IPS-11a (cell line): ENCODE results near the gene MTARC1.

Experiments
- H3K4me3 ChIP-seq: one replicate; pipeline ENCODE4 v1.5.1; 2013; ENCODE audit warnings: low read depth, low read length, control low read depth

The MTARC1 gene

GRCh38 chr1:220786337-220787068, at the start of gene MTARC1:
Gene MTARC1, plus strand, starts transcription at chr1:220786913. Its CDS starts 32 bp downstream, at chr1:220786945.
- H3K4me3 ChIP-seq: peak within 1 kb of the TSS; percentile 60

DNA sequence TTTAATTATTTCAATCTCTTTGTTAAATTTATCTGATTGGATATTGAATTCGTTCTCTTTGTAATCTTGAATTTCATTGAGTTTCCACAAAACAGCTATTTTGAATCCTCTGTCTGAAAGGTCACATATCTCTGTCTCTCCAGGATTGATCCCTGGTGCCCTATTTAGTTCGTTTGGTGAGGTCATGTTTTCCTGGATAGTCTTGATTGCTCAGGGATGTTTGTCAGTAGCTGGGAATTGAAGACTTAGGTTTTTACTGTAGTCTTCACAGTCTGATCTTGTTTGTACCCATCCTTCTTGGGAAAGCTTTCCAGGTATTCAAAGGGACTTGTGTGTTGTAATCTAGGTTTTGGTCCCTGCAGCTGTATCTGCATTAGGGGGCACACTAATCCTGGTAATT, 45.4 kb upstream of the MTARC1 start:
- H3K4me3 ChIP-seq: no peak overlapping the region

- no peak overlapping the region for H3K4me3 ChIP-seq
Observed at GRCh38 chr1:220741825-220742224, 44.9 kb upstream of the MTARC1 start.

DNA sequence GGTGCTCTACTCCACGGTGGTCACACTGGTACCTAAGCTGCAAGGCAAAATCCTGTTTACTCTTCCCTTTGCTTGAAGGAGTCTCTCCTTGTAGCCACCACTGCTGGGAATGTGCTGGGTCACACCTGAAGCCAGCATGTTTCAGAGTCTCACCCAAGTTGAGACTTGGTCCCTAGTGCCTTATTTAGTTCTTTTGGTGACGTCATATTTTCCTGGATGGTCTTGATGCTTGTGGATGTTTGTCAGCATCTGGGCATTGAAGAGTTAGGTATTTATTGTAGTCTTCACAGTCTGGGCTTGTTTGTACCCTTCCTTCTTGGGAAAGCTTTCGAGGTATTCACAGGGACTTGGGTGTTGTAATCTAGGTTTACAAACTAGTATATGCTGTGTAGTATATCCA, 44.2 kb upstream of the MTARC1 start:
- H3K4me3 ChIP-seq: no peak overlapping the region

DNA sequence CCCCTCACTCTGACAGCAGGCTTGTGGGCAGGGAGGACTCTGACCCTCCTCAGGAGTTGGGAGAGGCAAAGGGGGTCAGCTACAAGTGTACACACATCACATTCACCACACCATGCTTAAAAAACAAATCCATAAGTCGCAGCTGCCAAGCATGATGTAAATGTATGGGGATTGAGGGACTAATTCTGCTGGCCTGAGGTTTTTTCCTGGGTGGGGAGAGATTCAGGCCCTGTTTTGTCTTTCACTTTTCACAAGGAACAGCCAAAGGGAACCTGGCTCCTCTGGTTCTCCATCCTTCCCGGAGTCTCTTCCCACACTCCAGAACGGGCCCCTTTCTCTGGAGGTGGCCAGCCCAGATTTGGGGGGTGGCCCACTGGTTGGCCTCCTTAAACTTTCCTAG, 39.9 kb upstream of the MTARC1 start:
- H3K4me3 ChIP-seq: no peak overlapping the region

GRCh38 chr1:220747437-220748088, 39.1 kb upstream of the MTARC1 start:
- peak overlapping the region; percentile 70 for H3K4me3 ChIP-seq

GRCh38 chr1:220748089-220748934, 38.4 kb upstream of the MTARC1 start, which contains the start of gene MTARC2:
Gene MTARC2, plus strand, starts transcription at chr1:220748322. Its CDS starts 210 bp downstream, at chr1:220748532.
- peak within 1 kb of the TSS; percentile 70 for H3K4me3 ChIP-seq

DNA sequence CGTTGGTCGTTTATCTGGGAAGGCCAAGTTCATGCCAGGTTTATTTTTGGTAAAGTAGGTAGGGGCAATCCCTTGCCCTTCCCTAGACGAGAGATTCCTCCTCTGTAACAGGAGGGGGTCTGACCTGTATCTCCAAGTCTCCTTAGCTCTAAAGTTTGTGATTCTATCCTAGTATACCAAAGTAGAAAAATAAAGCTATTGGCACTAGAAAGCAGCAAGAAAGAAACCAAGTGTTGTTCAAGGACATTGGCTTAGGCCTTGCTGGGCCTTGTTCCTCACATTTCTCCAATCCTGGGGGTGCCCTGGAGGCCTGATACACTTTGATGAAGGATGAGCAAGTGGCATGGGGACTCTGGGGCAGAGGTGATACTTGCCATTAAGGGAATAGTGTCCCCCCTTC, 37.8 kb upstream of the MTARC1 start:
- peak overlapping the region; percentile 70 for H3K4me3 ChIP-seq

DNA sequence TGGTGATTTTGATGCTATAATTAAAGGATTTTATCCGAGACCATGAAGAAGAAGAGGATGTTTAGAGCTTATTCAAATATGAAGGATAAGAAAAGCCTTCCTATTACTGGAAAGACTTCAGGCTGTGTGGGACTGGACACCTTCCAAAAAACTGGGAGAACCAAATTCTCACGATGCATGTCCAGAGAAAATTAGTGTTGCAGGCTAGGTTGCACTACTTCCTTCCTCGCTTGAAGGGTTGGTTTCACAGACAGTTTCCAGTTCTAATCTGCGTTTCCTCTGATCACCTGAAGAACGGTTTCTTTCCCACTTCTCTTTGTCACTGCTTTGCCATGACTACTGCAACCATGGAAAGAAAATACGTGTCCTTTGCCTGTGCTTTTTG, 36.6 kb upstream of the MTARC1 start:
- H3K4me3 ChIP-seq: no peak overlapping the region

DNA sequence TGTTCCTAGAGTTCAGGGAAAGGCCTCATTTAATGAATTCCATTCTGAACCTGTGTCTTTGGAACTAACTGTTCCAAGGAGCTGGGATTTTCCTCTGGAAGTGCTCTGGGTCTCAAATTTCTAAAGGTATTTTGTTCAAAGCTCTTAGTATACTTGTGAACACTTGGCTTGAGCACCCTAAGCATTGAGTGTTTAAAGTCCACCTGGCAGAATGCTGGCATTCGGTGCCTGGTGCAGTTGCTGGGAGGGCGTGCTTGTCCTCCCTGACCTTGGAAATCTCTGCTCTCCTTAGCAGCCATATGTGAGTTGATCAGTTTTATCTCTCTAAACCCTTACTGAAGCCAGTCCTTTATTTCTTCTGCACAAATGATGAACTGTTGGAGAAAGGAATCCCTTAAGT, 35.6 kb upstream of the MTARC1 start:
- no peak overlapping the region for H3K4me3 ChIP-seq

GRCh38 chr1:220754212-220754917, 32.3 kb upstream of the MTARC1 start:
- no peak overlapping the region for H3K4me3 ChIP-seq

GRCh38 chr1:220754918-220755295, 31.8 kb upstream of the MTARC1 start:
- no peak overlapping the region for H3K4me3 ChIP-seq

DNA sequence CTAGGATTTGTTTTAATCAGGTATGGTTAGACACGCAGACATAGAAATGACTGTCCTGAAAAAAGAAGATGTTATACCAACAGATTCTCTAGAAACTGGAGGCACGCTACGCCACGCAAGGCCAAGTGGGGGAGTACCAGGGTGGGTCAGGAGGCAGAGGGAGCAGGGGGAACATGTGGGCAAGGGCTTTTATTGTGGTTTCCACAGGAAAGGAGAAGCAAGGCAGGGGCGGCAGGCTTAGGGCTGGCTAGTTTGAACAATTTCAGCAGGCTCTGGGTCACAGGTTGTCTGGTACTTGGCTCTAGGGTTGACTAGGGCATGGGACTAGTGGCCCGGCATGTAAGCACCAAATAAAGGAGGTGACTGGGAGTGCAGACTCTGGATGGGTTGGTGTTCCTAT, 31.4 kb upstream of the MTARC1 start:
- no peak overlapping the region for H3K4me3 ChIP-seq

GRCh38 chr1:220757441-220757840, 29.3 kb upstream of the MTARC1 start:
- no peak overlapping the region for H3K4me3 ChIP-seq

- no peak overlapping the region for H3K4me3 ChIP-seq
Observed at GRCh38 chr1:220759147-220759546, 27.6 kb upstream of the MTARC1 start.

- H3K4me3 ChIP-seq: no peak overlapping the region
Observed at GRCh38 chr1:220761688-220762427, 24.9 kb upstream of the MTARC1 start.

DNA sequence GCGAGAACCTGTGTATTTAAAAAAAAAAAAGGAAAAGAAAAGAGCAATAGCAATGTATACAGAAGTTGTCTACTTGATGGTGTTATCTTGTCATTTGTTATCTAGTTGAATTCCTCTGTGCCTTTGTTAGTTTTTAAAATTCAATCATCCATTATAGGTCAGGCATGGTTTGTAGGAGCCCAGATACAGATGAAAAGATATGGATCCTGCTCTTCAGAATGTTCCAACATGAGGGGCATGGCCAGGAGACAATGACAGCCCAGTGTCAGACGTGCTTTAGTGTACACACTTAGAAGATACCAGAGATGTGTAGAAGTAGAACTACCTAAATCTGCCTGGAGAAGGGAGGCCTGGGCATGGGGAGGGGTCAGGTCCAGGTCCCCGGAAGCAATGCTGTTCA, 22.0 kb upstream of the MTARC1 start:
- no peak overlapping the region for H3K4me3 ChIP-seq

- no peak overlapping the region for H3K4me3 ChIP-seq
Observed at GRCh38 chr1:220767312-220768125, 19.2 kb upstream of the MTARC1 start.

GRCh38 chr1:220768126-220768601, 18.5 kb upstream of the MTARC1 start:
- no peak overlapping the region for H3K4me3 ChIP-seq
